Measurements from ENCODE around the gene NEDD8.

NEDD8 gene

GRCh38 chr14:24264298-24264697 lies 32.1 kb upstream of the NEDD8 start:
- peak overlapping the region; percentile 55 for H3K4me3 ChIP-seq (ENCODE audit: low read length)
- DNase-seq (ENCODE audit: low read depth) = peak; percentile 89
- TF ChIP-seq CTCF (IDR thresholded peaks at IDR 0.05; ENCODE audit: insufficient read depth, low read depth, low read length, missing control alignments) = no peak

- peak overlapping the region; percentile 55 for H3K4me3 ChIP-seq (ENCODE audit: low read length)
- TF ChIP-seq CTCF (IDR thresholded peaks at IDR 0.05; ENCODE audit: insufficient read depth, low read depth, low read length, missing control alignments) = no peak
- peak; percentile 70 for DNase-seq (ENCODE audit: low read depth)
Observed at GRCh38 chr14:24263848-24264247, 31.7 kb upstream of the NEDD8 start.

GRCh38 chr14:24262821-24263733 lies 30.9 kb upstream of the NEDD8 start, which contains the start of gene TGM1:
TGM1 (minus strand) TSS chr14:24263177; CDS start chr14:24262352, 825 bp downstream.
- no peak for TF ChIP-seq CTCF (IDR thresholded peaks at IDR 0.05; ENCODE audit: insufficient read depth, low read depth, low read length, missing control alignments)
- DNase-seq (ENCODE audit: low read depth) = peak; percentile 41
- H3K4me3 ChIP-seq (ENCODE audit: low read length) = peak within 1 kb of the TSS; percentile 55

GRCh38 chr14:24261969-24262327 lies 29.8 kb upstream of the NEDD8 start:
- DNase-seq (ENCODE audit: low read depth) = no peak
- no peak for TF ChIP-seq CTCF (IDR thresholded peaks at IDR 0.05; ENCODE audit: insufficient read depth, low read depth, low read length, missing control alignments)

GRCh38 chr14:24261256-24261968 lies 29.2 kb upstream of the NEDD8 start:
- TF ChIP-seq CTCF (IDR thresholded peaks at IDR 0.05; ENCODE audit: insufficient read depth, low read depth, low read length, missing control alignments) = no peak
- DNase-seq (ENCODE audit: low read depth) = no peak
- peak overlapping the region; percentile 55 for H3K4me3 ChIP-seq (ENCODE audit: low read length)

More at GRCh38 chr14:24261969-24262327, 29.8 kb upstream of the NEDD8 start:
- H3K4me3 ChIP-seq (ENCODE audit: low read length) = peak overlapping the region; percentile 55

GRCh38 chr14:24260780-24261157 lies 28.6 kb upstream of the NEDD8 start:
- no peak for TF ChIP-seq CTCF (IDR thresholded peaks at IDR 0.05; ENCODE audit: insufficient read depth, low read depth, low read length, missing control alignments)
- peak overlapping the region; percentile 55 for H3K4me3 ChIP-seq (ENCODE audit: low read length)
- DNase-seq (ENCODE audit: low read depth) = no peak

Measured in epithelial cell of esophagus (primary cell).